Stimulated activated CD4-positive, alpha-beta T cell treated with anti-CD3 and anti-CD28 coated beads, Interleukin-15, amount 100 ng/mL, for 1 hour (primary cell): ENCODE results near the gene MAP1S.
A peak's percentile ranks its signal among the peaks of the same experiment; 100 is the strongest.
"Not testable (repeated sequence)": the region's sequence is repeated elsewhere in the genome, so short reads cannot be mapped to it uniquely, and the experiment has no call there.

Experiments
- DNase-seq, 2 donors: peaks; one replicate each; pipeline ENCODE4 v3.0.0-alpha.2; 2020; ENCODE audit warnings: low read depth in 1 of 2, low spot score in 1 of 2

Gene MAP1S

GRCh38 chr19:17757125-17757524 lies 37.8 kb downstream of the MAP1S start:
- DNase-seq: no peak

GRCh38 chr19:17758515-17758914 lies 39.2 kb downstream of the MAP1S start:
- no peak for DNase-seq

- DNase-seq: no peak
Observed at GRCh38 chr19:17761148-17761547, 41.9 kb downstream of the MAP1S start.

GRCh38 chr19:17762505-17763229 lies 43.4 kb downstream of the MAP1S start:
- DNase-seq: no peak

- no peak for DNase-seq
Observed at GRCh38 chr19:17764348-17764747, 45.1 kb downstream of the MAP1S start.

- DNase-seq: no peak
Observed at GRCh38 chr19:17765069-17765618, 45.9 kb downstream of the MAP1S start.

GRCh38 chr19:17766543-17767131 lies 47.4 kb downstream of the MAP1S start:
- no peak for DNase-seq

GRCh38 chr19:17767559-17767958 lies 48.3 kb downstream of the MAP1S start:
- DNase-seq: no peak

GRCh38 chr19:17770613-17771012 lies 51.3 kb downstream of the MAP1S start:
- DNase-seq: no peak

GRCh38 chr19:17772172-17772571 lies 52.9 kb downstream of the MAP1S start:
- DNase-seq: no peak

GRCh38 chr19:17775245-17775927 lies 56.1 kb downstream of the MAP1S start:
- DNase-seq: peak in 1 of 2 donors; percentile 18

GRCh38 chr19:17775991-17776803 lies 56.9 kb downstream of the MAP1S start:
- DNase-seq: no peak

GRCh38 chr19:17777840-17778239 lies 58.6 kb downstream of the MAP1S start:
- DNase-seq: not testable (repeated sequence)

GRCh38 chr19:17778251-17778967 lies 59.1 kb downstream of the MAP1S start:
- DNase-seq: peak in 1 of 2 donors; percentile 20

GRCh38 chr19:17778968-17779929 lies 60.0 kb downstream of the MAP1S start:
- DNase-seq: no peak

- DNase-seq: no peak
Observed at GRCh38 chr19:17780781-17781180, 61.5 kb downstream of the MAP1S start.

- not testable (repeated sequence) for DNase-seq
Observed at GRCh38 chr19:17783721-17784120, 64.4 kb downstream of the MAP1S start.
